RPMI8226 (cell line): ENCODE data around the gene KLHL41.
"Not testable (repeated sequence)": the region's sequence is repeated elsewhere in the genome, so short reads cannot be mapped to it uniquely, and the experiment has no call there.

ENCODE experiments used
- DNase-seq: peaks from one replicate; pipeline ENCODE4 v3.0.0-alpha.2; 2015

Gene KLHL41

DNA sequence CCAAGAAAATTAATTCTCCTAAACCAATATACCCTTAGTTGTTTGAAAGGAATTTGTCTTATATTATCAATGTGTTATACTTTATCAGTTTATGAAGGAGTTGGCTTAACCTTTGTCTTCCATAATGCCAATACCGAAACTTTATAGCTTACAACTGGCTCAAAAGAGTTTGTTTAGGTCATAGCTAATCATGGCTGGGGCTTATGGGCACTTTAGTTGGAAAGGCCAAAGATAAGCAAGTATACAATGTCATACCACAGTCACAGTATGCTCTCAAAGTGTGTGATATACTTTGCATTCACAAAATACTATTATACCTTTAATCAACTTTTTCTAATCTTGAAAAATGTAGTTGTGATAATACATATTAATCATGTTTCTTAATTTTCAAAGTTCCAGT is 2.3 kb downstream of the KLHL41 start:
- no peak for DNase-seq

DNA sequence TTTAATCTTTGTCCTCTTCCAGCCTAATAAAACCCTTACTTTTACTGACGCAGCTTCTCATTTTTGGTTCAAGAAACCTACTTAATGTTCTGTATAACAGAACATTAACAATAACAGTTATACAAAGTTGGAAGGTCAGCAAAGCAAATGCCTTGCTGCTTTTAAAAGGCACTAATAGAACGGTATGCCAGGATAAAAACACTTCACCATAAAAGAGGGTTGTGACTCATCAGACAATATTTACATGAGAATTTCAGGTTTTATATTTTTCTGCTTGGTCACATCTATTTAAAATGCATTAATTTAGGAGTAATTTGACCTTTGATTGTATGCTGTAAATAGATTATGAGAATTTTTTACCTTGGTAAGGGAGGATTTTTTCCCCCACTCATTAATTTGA is 3.0 kb downstream of the KLHL41 start:
- DNase-seq: no peak

DNA sequence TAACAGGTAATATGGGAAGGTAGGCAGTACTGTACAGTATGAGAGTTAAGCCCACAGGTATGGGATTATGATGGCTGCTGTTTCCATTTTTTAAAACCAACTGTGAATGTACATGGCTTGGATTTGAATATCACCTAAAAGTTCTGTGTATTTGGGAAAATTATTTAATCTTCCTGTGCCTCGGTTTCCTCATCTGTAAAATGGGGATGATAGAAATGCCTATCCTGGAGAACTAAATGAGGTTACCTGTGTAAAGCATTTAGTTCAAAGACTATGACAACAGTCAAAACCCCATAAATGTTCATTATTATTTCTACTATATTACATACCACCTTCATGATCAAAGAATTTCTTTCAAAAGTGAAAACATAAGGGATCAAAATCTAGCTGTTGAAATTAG is 3.6 kb downstream of the KLHL41 start:
- no peak for DNase-seq

DNA sequence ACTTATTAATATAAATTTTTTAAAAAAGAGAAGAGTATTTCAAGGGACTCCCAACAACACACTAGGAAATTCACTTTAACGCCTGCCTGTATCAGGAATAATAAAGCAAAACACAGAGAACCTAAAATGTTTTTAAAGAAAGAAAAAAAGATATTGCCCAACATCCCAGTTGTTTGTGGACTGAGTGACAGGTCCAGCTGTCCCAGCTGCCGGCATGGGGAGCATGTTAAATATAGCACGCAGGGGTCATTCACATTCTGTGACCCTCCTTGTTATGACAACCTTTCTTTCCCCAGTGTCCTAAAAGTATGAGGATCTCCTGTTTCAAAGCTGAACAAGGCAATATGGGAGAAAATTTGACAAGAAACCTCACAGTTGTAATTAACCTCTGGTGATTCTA is 4.4 kb downstream of the KLHL41 start:
- DNase-seq: no peak

DNA sequence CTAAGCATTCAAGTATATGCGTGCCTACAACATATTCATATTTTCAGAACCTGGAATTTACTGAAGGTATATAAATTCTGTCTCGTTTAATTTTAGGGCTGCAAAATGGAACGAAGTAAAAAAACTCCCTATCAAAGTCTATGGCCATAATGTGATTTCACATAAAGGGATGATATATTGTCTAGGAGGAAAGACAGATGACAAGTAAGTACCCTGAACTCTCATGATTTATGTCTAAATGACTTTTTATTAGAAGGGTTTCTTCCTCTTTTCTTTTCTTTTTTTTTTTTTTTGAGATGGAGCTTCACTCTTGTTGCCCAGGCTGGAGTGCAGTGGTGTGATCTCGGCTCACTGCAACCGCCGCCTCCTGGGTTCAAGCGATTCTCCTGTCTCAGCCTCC is 5.3 kb downstream of the KLHL41 start:
- not testable (repeated sequence) for DNase-seq

DNA sequence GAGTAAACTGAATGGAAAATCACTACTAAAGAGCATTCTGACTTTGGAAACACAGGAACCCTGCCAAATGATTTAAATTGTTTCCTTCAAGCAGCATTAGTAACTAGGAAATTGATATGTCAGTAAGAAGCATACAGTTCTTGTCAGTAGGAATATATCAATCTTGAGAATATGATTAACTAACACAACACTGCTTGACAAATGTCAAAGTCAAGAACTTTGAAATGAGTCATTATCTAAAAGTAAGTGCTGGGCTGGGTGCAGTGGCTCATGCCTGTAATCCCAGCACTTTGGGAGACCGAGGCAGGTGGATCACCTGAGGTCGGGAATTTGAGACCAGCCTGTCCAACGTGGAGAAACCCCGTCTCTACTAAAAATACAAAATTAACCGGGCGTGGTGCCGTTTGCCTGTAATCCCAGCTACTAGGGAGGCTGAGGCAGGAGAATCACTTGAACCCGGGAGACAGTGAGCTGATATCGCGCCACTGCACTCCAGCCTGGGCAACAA is 7.0 kb downstream of the KLHL41 start:
- not testable (repeated sequence) for DNase-seq

DNA sequence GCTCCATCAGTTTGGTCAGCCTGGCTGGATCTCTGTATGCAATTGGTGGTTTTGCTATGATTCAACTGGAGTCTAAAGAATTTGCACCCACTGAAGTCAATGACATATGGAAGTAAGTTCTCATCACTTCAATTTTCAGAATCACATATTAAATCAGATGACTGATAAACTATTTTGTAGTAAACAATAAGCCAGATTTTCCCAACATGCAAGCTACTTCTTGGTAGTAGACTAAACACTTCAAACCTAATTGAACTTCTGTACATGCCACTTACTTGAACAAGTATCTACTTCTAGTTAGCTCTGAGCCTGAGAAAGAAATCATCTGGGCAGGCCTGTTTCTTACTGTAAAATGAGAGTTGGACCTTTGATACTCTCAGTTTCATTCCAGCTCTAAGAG is 11.4 kb downstream of the KLHL41 start:
- no peak for DNase-seq

DNA sequence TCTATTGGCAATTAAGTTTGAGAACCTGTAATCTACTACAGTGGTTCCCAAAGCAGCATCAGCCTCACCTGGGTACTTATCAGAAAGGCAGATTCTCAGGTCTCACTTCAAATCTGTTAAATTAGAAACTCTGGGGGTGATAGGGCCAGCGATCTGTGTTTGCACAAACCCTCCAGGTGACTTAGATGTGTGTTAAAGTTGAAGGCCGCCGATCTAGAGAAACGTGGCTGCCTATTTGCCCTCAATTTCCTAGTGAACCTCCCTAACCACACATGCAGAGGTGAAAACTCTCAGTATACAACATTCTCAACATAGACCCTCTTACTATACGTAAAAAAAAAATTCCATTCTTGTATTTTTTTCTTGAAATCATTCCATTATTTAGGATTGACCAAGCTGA is 14.2 kb downstream of the KLHL41 start:
- DNase-seq: no peak

DNA sequence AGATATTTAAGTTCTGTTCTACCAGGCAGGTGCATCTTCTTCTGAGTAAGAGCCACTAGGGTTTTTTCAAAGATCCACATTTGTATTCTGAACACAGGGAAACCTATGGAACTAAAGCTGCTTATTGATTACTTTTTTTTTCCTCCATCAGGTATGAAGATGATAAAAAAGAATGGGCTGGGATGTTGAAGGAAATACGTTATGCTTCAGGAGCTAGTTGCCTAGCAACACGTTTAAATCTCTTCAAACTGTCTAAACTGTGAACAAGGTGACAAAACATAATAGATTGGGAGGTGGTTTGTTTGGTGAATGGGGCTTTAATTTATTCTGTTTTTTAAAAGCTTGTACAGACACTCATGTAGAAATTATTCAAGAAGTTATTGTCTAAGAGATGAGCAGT is 15.9 kb downstream of the KLHL41 start:
- DNase-seq: no peak

DNA sequence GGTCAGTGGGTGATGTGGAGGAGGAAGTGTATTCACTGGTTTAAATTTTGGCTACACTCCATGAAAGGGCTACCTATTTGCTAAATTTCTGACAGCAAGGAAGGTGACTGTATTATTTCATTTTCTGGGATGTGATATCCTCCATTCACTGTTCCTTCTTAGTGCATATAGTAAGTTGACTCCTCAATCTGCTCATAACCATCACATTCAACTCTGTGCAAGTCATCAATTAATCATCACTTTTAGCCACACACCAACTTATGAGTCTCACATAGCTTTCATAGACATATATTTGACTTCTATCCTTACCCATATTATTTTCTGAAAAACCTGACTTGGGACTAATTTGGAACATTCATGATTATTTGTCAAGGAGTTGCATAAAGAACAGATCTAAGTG is 16.9 kb downstream of the KLHL41 start:
- no peak for DNase-seq

DNA sequence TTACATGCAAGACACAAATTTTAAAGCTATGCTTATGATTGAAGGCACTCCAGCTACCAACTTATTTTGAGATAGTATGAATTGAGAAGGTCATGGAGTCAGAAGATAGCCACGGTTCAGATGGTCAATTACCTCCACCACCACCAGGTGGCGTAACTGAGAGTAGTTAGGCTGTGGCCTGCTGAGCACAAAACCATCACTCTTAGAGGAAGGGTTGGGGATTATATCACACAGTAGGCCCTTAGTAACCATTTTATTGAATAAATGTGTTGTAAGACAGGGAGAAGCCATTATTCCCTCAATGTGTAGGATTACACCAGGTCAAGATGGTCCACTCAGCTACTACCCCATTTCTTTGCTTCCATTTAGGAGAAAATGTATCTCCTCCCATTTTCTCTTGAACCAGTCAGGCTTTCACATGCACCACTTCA is 18.8 kb downstream of the KLHL41 start:
- DNase-seq: peak; percentile 78

DNA sequence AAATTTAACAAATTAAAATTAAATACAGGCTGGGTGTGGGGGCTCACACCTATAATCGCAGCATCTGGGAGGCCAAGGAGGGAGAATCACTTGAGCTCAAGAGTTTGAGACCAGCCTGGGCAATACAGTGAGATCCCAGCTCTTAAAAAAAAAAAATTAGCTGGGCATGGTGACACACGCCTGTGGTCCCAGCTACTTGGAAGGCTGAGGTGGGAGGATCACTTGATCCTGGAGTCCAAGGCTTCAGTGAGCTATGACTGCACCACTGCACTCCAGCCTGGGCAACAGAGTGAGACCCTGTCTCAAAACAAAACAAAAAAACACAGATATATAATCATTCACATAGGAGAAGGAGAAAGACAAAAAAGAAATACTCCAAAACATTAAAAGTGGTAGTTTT is 30.0 kb downstream of the KLHL41 start:
- DNase-seq: not testable (repeated sequence)

DNA sequence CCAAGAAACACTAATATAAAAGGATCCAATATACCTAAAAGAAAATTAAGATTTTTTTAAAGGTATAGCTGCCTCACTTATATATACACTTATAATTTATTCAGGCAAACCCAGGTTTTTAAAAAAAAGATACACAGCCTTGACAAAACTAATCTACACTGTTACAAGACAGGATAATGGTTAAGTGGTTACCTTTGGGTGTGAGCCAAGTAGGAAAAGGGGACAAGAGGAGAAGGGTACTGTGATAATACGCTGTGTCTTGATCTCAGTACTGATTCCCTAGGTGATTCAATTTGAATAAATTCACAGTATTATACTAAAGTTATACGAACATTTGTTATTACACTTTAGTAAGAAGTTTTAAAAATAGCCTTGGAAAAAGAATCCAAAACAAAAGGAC is 30.6 kb downstream of the KLHL41 start:
- no peak for DNase-seq

DNA sequence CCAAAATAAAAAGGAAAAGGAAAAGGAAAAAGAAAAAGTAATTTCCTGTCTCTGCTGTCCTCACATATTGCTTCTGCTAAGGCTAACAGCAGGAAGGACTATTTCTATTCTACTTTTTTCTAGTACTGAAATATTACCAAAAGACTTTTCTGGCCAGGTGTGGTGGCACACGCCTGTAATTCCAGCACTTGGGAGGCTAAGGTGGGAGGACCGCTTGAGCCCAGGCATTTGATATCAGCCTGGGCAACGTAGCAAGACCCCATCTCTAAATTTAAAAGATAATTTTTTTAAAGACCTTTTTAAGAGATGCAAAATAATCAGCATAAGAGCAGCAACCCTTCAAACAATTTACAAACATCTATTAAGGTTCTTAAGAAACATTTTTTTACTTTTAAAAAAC is 32.9 kb downstream of the KLHL41 start:
- DNase-seq: no peak

DNA sequence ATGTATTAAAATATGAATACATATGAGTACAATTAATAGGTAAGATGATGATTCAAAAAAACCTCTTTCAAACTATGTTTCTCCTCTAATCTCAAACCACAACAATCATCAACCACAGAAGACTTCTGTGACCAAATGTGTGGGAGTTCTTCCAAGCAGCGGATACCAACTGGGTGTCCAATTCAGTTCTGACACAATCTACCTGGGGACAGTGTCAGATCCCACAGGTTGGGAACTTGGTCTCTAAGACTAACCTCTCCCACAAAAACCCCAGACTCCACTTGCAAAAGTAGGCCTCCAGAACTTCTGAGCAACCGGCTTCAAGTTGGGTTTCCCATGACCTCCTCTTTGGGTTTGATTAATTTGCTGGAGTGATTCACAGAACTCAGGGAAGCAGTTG is 37.3 kb downstream of the KLHL41 start:
- no peak for DNase-seq

DNA sequence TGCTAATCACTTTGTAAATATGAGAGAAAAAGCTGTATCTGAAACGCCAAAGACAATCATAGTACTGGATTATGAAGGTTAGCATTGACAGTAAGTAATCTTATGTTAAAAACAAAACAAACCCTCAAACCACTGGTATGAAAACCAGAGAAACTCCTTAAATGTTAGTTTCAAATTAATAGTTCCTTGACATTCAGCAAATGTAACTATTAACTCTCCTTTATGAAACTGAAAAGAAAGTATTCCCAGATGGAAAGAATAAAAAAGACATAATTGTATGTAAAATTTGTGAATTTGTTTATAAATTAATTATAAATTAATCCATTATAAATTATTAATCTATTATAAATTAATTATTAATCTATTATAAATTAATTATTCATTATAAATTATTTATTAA is 51.9 kb downstream of the KLHL41 start:
- no peak for DNase-seq

DNA sequence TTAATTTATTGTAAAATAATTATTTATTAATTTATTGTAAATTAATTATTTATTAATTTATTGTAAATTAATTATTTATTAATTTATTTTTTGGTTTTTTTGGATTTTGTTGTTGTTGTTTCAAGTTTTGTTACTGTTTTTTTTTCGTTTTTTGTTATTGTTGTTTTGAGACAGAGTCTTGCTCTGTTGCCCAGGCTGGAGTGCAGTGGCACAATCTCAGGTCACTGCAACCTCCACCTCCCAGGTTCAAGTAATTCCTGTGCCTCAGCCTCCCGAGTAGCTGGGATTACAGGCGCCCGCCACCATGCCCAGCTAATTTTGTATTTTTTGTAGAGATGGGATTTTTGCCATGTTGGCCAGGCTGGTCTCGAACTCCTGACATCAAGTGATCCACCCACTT is 52.6 kb downstream of the KLHL41 start:
- DNase-seq: not testable (repeated sequence)

DNA sequence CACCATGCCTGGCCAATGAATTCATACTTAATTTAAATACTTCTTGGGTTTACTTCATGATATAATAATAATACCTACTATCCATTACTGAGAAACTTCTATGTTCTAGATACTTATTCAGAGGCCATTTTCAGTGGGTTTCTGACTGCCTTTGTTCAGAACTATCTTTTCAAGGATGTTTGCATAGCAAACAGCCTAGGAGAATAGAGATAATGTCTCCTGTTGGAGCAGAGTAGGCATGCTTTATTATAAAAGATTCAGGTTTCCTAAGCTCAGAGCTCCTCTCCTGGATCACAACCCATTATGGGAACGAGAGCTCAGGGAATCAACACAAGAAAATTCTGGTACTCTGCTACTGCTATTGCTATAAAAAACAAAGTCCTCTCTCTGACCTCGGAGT is 53.0 kb downstream of the KLHL41 start:
- DNase-seq: no peak

DNA sequence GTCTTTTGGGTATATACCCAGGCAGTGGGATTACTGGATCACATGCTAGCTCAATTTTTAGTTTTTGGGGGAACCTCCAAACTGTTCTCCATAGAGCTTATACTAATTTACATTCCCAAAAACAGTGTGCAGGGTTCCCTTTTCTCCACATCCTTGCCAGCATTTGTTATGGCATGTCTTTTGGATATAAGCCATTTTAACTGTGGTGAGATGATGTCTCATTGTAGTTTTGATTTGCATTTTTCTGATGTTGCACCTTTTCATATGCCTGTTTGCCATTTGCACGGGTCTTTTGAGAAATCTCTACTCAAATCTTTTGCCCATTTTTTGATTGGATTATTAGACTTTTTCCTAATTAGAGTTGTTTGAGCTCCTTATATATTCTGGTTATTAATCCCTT is 56.2 kb downstream of the KLHL41 start:
- DNase-seq: no peak

DNA sequence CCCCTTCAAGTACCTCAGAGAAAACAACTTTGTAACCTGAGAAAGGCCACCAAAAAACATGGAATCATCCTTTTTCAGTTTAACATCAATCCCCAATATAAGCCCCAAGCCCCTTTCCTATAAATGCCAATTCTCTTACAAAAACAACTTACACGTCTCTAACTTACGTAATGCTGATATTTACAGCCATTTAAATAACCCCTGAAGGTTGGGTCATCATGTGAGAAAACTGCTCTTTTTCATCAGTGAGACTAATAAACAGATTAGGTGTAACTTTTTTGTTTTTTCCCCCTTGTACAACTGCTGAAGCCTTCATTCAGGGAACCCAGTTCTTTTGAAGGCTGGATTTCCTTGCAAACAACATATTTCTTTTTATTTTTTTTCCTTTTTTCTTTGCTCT is 60.4 kb downstream of the KLHL41 start:
- no peak for DNase-seq

DNA sequence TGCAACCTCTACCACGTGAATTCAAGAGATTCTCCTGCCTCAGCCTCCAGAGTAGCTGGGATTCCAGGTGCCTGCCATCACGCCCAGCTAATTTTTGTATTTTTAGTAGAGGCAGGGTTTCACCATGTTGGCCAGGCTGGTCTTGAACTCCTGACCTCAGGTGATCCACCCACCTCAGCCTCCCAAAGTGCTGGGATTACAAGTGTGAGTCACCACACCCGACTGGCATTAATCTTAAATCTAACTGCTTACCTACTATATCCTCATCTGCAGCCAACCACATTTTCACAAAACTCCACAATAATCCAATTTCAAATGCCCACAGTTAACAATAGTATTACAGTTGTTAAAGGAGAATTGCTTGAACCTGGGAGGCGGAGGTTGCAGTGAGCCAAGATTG is 61.2 kb downstream of the KLHL41 start:
- DNase-seq: not testable (repeated sequence)

DNA sequence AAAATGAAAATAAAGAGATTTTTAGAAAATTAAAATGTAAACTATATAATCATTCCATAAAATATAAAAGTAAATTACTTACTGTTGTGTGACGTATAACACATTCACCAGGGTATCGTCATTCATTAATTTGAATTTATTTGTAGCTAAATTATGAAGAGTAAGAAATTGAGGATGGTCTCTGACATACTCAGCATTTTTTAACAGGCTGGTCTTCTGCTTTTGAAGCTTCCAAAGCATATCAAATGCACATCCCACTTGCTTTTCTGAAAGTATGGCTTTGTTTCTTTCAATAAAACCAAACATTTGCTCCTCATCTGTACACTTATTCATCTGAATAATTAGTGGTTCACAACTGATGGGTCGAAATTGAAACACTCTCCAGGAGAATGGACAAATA is 62.1 kb downstream of the KLHL41 start:
- no peak for DNase-seq

DNA sequence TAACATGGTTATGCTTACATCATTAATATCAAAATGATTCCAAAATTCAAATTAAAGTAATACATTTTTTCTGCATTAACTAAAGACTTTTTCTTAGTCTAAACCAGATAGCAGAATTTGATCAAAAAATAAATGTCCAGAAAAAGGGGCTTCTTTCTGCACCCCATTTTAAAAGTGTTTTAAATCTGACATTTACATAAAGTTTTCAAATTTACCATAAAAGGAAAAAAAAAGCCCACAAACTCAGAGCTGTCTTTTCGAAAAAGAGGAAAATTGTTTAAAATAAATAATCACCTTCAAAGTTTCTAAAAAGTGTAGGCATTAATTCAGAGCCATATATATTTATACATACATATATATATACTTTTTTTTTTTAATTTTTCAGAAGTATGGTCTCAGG is 62.7 kb downstream of the KLHL41 start:
- DNase-seq: no peak

DNA sequence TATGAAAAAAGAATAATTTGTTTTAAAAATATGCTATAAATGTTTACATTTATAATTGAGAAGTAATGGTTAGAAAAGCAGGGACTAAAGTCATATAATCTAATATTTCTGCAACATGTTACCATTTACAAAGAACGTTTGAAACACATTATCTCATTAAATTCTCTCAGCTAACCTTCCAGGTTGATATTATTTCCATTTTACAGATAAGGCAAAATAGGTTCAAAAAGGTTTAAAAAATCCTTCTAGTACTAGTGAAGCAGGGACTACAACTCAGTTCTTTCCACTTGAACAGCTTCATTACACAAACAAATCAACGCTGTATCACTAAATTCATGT is 63.3 kb downstream of the KLHL41 start:
- DNase-seq: no peak

DNA sequence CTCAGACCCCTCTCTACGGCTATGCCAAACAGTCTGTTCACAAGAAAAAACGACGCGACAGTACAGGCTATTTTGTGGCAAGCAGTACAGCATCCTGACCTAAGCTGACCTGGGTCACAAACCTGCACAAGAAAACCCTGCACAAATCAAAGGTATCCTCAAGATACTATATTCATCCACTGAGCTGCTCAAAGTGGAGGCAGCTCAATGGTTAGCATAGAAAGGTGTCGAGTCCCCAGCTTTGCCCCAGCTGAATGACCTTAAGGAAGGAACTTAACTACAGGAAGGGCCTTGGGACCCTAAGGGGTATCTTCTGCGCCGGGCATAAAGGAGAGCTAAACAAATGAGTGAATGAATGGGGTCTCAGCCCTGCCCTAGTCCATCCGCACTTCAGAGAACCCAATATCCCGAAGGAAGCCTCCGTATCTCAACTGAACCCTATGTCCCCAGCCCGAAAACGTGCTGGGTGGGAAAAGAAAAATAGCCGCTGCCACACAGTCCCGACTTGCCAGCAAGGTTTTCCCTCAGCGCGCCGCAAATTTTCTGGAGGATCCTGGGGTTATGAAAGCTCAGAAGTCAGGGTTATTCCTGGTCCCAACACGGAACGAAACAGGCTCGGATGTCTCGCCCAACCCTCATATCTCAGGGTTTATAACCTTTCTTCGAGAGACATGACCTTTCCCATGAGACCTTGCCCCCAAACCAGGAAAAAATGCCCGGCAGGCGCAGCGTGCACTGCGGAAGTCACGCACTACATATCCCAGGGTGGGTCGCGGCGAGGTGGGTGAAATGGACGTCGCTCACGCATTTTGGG is 63.9 kb downstream of the KLHL41 start, which contains the start of gene FASTKD1:
TSS of gene FASTKD1 (minus strand) at position 706 of the 814 bp plus-strand sequence. CDS start 1,836 bp downstream, outside the sequence.
- DNase-seq: peak; percentile 95
